ENCODE data around the gene APBA1.

- TF ChIP-seq CSDC2 (CRISPR knock-in tag; IDR thresholded peaks at IDR 0.05) (no peak), CREB5 (CRISPR knock-in tag; IDR thresholded peaks at IDR 0.05; ENCODE audit: low read depth) (no peak), POU6F1 (CRISPR knock-in tag; IDR thresholded peaks at IDR 0.05; ENCODE audit: borderline replicate concordance, low read depth) (no peak), GLIS3 (CRISPR knock-in tag; IDR thresholded peaks at IDR 0.05) (no peak), ZFP30 (CRISPR knock-in tag; IDR thresholded peaks at IDR 0.05) (no peak), OSR1 (CRISPR knock-in tag; IDR thresholded peaks at IDR 0.05) (no peak), ISL1 (CRISPR knock-in tag; IDR thresholded peaks at IDR 0.05) (no peak), ZNF8 (CRISPR knock-in tag; IDR thresholded peaks at IDR 0.05) (no peak), PATZ1 (CRISPR knock-in tag; IDR thresholded peaks at IDR 0.05; ENCODE audit: borderline replicate concordance) (no peak), ZFP3 (CRISPR knock-in tag; IDR thresholded peaks at IDR 0.05) (no peak), RARB (CRISPR knock-in tag; IDR thresholded peaks at IDR 0.05) (no peak), ESRRG (CRISPR knock-in tag; IDR thresholded peaks at IDR 0.05) (no peak)
Measured at GRCh38 chr9:69617006-69617405, 55.2 kb downstream of the APBA1 start.

Data from SK-N-SH treated with all-trans-retinoic acid at 6 μM for 48 hours (cell line).